CD4-positive, alpha-beta T cell treated with Interleukin-6 at 100 ng/mL for 8 hours (primary cell): ENCODE measurements around the gene CELSR1.
"Not testable (repeated sequence)": the region's sequence is repeated elsewhere in the genome, so short reads cannot be mapped to it uniquely, and the experiment has no call there.

Experiments used
- DNase-seq: peaks from one replicate; pipeline ENCODE4 v3.0.0-alpha.2; 2020; ENCODE audit warnings: mixed read lengths, low spot score

CELSR1 gene

DNA sequence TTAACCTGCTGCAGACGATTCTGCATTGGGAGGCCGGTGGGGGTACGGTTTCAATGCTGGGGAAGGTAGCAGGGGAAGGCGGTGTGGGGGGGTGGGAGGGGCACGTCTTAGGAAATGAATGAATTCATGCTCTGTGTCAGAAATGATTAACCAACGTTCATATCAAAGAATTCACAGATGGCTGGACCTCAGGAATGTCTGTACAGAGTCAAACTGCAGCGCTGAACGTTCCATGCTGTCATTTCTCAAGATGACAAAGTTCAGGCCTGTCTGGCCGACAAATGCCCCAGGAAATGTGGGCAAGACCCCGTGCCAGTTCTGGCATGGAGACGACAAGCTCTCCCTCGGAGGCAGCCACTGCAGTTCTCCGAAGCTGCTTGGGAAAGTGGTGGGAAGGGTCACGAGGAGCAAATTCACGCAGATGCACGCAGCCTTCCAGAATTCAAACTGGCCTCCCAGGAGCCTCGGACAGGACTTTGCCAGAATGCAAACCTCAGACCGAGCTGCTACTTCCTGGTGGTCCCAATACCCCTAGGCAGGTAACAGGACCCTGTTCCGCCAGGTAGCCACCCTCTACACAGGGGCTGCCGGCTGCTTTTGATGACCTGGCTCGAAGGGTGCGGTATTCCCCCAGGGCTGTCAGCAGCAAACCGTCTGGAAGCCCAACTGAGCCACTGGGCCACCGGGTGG, 120.4 kb downstream of the CELSR1 start:
- no peak for DNase-seq

DNA sequence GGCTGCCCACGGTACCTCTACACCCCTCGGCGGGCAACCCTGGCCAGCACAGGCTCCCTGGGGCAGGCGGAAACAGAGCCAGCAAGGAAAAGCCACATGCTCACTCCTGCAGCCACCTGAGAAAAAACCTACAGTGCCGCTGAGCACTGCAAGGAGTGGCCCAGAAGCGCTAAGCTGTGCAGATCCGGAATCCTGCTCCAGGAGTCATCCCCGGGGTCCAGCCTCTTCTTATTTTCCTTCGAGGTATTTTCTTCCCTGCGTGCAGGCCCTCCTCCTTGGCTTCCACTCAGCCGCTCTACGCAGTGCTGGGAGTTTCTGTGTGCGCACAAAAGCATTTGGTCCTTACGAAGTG, 120.9 kb downstream of the CELSR1 start:
- DNase-seq: no peak

DNA sequence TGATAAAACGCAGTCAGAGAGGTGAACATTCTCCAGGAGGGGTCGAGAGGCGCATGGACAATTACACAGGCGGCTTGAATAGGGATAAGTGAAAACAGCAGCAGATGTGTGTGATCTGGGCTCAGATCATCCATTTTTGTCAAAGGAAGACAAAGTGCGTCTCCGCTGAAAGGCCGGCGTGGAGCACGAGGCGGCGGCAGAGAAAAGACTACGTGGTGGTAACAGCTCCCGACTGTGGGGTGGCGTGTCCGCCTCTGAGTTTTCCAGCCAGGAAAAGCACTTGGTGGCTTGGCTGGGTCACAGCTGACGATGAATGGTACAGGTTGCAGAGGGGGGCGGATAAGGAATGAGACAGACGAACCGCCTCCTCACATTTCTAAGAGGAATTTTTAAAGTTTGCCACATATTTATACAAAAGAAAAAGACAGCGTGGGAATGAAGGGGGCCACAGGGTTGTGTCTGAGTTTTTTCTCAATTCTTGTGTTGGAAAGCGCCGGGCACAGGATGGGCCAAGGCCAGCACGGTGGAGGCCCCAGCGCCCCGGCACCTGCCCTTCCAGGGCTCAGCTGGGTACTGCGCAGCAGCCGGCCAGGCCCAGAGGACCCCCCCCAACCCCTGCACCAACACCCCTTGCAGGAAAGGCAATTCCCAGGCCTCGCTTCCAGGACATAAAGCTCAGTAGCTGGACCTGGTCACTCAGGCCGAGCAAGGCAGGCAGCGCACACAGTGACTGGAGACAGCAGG, 121.5 kb downstream of the CELSR1 start:
- no peak for DNase-seq

- DNase-seq: no peak
Measured at GRCh38 chr22:46414704-46415103, 122.7 kb downstream of the CELSR1 start.

- no peak for DNase-seq
Measured at GRCh38 chr22:46413725-46414379, 123.6 kb downstream of the CELSR1 start.

GRCh38 chr22:46411347-46411746, 126.1 kb downstream of the CELSR1 start:
- DNase-seq: no peak

DNA sequence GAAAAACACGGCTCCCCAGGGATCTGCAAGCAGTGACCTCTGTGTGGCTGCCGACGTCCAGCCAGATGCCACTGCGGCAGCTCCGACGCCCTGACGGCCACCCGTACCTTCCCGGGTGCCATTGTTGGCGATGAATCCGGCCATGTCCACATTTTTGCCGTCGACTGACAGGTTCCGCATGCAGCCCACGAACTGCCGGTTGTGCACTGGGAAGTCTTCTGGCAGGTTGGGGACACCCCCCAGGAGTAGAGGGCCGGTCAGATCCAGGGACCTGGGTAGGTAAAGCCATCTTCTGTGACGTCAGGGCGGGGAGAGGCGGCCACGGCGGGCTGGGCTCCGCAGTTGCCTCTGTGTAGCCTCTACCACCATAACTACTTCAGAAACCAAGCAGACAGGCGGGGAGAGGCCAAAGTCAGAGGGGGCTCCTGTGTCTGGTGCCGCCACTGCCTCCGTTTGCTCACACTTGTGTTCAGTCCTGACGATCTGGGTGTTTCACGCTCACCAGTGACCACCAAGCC, 127.1 kb downstream of the CELSR1 start:
- DNase-seq: no peak

DNA sequence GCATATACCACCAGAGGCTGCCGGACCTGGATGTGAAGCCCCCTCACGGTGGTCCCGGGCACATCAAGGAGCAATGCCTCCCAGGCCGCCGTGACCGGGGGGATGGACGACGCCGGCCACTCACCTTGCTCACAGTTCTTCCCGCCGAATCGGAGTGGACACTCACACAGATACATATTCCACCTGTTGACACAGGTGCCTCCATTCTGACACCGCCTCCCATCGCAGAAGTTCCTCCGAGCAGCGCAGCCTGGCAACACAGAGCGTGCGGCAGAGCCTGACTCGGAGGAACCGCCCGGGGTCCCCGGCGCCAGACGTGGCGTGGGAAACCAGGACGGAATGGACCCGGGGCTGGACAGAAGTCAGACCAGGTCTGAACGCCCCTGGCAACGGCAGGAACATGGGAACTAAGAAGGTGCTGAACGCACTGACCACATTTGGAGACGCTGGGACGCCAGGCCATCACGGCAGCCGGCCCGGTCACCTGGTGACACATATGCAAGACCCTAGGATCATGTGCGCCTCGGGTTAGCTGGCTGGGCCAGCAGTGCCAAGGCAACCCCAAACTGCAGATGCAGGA, 127.7 kb downstream of the CELSR1 start:
- no peak for DNase-seq

GRCh38 chr22:46408568-46409506, 128.6 kb downstream of the CELSR1 start:
- DNase-seq: no peak

DNA sequence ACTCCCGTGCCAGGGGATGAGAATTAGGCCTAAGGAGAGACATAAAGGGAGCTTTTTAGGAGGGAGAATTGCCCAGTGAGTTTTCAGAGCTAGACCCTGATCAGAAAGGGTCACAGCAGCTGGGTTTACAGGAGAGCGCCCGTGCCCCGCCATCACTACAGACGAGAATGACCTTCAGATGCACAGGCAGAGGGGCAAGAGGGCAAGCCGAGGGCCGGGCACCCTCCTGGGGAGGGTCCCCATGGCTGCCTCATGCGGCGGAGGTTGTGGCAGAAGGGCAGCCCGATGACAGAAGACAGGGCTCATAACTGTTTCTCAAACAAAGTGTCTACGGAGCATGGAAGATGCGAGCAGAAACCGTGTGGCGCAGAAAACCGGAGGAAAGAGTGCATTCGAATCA, 129.7 kb downstream of the CELSR1 start:
- no peak for DNase-seq

GRCh38 chr22:46406791-46407190, 130.6 kb downstream of the CELSR1 start:
- DNase-seq: no peak

DNA sequence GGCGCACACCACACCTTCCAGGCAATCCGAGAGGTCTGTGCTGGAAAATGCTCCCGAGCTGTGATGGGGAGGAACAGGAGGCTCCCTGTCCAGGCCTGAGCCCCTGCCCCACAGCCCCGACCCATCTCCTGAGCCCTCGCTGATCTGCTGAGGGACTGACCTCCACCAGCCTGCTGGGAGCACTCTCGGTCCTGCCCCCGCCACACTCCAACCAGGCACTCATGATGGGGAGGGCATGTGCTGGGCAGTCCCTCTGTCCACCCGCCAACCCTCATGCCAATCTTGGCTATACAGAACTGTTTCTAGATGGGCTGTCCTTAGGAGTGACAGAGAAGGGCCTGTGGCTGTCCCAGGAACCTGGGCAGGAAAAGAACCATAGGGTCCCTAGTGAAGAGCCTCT, 131.1 kb downstream of the CELSR1 start:
- no peak for DNase-seq

GRCh38 chr22:46405901-46406300, 131.5 kb downstream of the CELSR1 start:
- no peak for DNase-seq

GRCh38 chr22:46403880-46404279, 133.5 kb downstream of the CELSR1 start:
- not testable (repeated sequence) for DNase-seq

DNA sequence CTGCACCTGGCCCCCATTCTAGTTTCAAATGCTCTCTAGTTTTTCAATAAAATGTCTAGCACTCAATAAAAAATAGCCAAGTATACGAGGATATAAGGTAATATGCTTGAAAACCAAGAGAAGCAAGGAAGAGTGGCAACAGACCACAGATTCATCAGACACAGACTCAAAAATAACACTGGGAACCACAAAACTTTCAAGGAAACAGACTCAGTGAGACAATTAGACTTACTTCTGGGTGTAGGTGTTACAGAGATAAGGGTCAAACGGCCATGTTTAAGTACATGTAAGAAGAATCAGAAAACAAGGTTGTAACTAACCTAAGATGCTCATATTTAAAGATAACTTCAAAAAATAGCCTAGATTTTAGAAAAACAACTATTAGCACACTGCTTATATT, 134.9 kb downstream of the CELSR1 start:
- no peak for DNase-seq

GRCh38 chr22:46401370-46401769, 136.1 kb downstream of the CELSR1 start:
- no peak for DNase-seq

- DNase-seq: no peak
Measured at GRCh38 chr22:46399251-46400024, 138.0 kb downstream of the CELSR1 start.

- no peak for DNase-seq
Measured at GRCh38 chr22:46397951-46398350, 139.5 kb downstream of the CELSR1 start.

DNA sequence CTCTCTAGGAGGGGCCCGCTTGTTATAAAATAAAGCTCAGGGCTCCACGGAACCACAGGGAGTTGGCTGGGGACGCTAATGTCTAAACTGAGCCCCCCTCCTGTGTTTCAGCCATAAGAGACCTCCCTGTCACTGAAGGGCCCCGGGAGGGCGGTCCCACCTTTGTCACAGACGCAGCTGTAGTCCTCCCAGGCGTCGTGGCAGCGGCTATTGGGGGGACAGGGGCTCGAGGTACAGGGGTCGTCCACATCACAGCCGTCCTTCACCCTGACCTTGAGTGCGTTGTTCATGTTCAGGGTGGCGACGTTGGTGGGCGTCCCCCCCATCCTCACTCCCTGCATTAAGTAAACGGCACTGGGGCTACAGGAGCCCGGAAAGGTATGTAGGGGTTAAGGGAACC, 139.9 kb downstream of the CELSR1 start:
- DNase-seq: no peak

DNA sequence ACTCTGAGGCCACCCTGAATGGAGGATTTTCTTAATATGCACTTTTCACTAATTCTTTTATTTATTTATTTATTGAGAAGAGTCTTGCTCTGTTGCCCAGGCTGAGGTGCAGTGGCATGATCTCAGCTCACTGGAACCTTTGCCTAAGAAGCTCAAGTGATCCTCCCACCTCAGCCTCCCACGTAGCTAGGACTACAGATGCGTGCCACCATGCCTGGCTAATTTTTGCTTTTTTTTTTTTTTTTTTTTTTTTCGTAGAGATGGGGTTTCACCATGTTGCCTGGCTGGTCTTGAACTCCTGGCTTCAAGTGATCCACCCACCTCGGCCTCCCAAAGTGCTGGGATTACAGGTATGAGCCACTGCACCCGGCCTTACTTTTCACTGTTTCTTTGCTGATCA, 140.4 kb downstream of the CELSR1 start:
- not testable (repeated sequence) for DNase-seq

DNA sequence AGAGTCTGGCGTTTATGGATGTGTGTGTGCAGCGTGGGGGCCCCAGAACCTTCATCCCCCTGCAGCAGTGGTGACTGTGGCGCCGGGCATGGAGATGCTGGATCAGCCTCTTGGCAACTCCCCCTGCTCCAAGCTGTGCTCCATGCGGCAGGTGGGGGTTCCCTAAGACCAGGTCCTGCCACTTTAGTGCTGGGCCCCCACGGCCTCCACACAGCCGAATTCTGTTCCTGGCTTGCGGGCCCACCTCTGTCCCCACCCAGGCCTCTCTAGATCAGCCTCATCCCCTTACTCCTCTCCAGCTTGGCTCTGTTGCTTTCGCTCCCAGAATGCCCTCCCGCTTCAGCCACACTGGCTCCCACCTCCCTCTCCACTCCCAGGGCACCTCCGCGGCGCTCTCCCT, 142.3 kb downstream of the CELSR1 start:
- DNase-seq: no peak
